ENCODE results near the gene CMIP.

The CMIP gene

GRCh38 chr16:81445966-81446906, 1.6 kb downstream of the CMIP start:
- DNase-seq, result peak in 12 of 56 donors; percentile 8 to 45 (median 32)

GRCh38 chr16:81446907-81447268, 2.3 kb downstream of the CMIP start:
- DNase-seq, result peak in 4 of 56 donors; percentile 17 to 46 (median 30)

- peak in 2 of 56 donors; percentile 20 to 27 for DNase-seq
These were observed 2.9 kb downstream of the CMIP start for GRCh38 chr16:81447383-81448101.

- no peak for DNase-seq
These were observed 3.8 kb downstream of the CMIP start for GRCh38 chr16:81448154-81449131.

- no peak for DNase-seq
These were observed 4.6 kb downstream of the CMIP start for GRCh38 chr16:81449241-81449640.

- DNase-seq, result no peak
These were observed 5.4 kb downstream of the CMIP start for GRCh38 chr16:81449899-81450608.

GRCh38 chr16:81450783-81451491, 6.3 kb downstream of the CMIP start:
- no peak for DNase-seq

- peak in 31 of 56 donors; percentile 8 to 74 (median 33) for DNase-seq
These were observed 7.4 kb downstream of the CMIP start for GRCh38 chr16:81451753-81452680.

GRCh38 chr16:81453091-81453728, 8.6 kb downstream of the CMIP start:
- no peak for DNase-seq

GRCh38 chr16:81454044-81454443, 9.4 kb downstream of the CMIP start:
- DNase-seq, result no peak

- no peak for DNase-seq
These were observed 10.4 kb downstream of the CMIP start for GRCh38 chr16:81455006-81455405.

- no peak for DNase-seq
These were observed 11.3 kb downstream of the CMIP start for GRCh38 chr16:81455720-81456494.

GRCh38 chr16:81456523-81457325, 12.1 kb downstream of the CMIP start:
- no peak for DNase-seq

- DNase-seq, result peak in 1 of 56 donors; percentile 24
These were observed 12.9 kb downstream of the CMIP start for GRCh38 chr16:81457326-81458133.

GRCh38 chr16:81458149-81458669, 13.6 kb downstream of the CMIP start:
- no peak for DNase-seq
